ENCODE measurements around the gene GUCY2D.

GRCh38 chr17:8062807-8063483, 60.5 kb downstream of the GUCY2D start:
- TF ChIP-seq CTCF (conservative IDR thresholded peaks at IDR 0.05) (no peak), ZFX (IDR thresholded peaks at IDR 0.05) (no peak)
